Limb (tissue), 2 donors: ENCODE results near the gene WDR75.
"Not testable (repeated sequence)": the region's sequence is repeated elsewhere in the genome, so short reads cannot be mapped to it uniquely, and the experiment has no call there.

ENCODE experiments used
- DNase-seq, 2 donors: peaks; one replicate each; pipeline ENCODE4 v3.0.0-alpha.2; 2016; ENCODE audit errors: extremely low spot score in 2 of 2

The WDR75 gene

GRCh38 chr2:189440947-189441708 lies at the start of gene WDR75:
WDR75 (plus strand) TSS chr2:189441474; CDS start chr2:189441493, 19 bp downstream.
- peak; percentile 96 to 97 for DNase-seq

- peak in 1 of 2 donors; percentile 62 for DNase-seq
Measured at GRCh38 chr2:189393440-189394111, 47.7 kb upstream of the WDR75 start.

- no peak for DNase-seq
Measured at GRCh38 chr2:189394525-189394924, 46.7 kb upstream of the WDR75 start.

- DNase-seq, result no peak
Measured at GRCh38 chr2:189402932-189403331, 38.3 kb upstream of the WDR75 start.

GRCh38 chr2:189406586-189407233 lies 34.6 kb upstream of the WDR75 start:
- DNase-seq, result peak in 1 of 2 donors; percentile 25

- DNase-seq, result peak in 1 of 2 donors; percentile 75
Measured at GRCh38 chr2:189407281-189408209, 33.7 kb upstream of the WDR75 start.

GRCh38 chr2:189408294-189408693 lies 33.0 kb upstream of the WDR75 start:
- DNase-seq, result no peak

GRCh38 chr2:189409131-189409530 lies 32.1 kb upstream of the WDR75 start:
- no peak for DNase-seq

- DNase-seq, result no peak
Measured at GRCh38 chr2:189409647-189410046, 31.6 kb upstream of the WDR75 start.

- peak; percentile 36 to 92 for DNase-seq
Measured at GRCh38 chr2:189411860-189412259, 29.4 kb upstream of the WDR75 start.

- DNase-seq, result peak; percentile 69 to 78
Measured at GRCh38 chr2:189412330-189412953, 28.8 kb upstream of the WDR75 start.

GRCh38 chr2:189413249-189413648 lies 28.0 kb upstream of the WDR75 start:
- no peak for DNase-seq

GRCh38 chr2:189421644-189422043 lies 19.6 kb upstream of the WDR75 start:
- no peak for DNase-seq

- no peak for DNase-seq
Measured at GRCh38 chr2:189424961-189425360, 16.3 kb upstream of the WDR75 start.

GRCh38 chr2:189425676-189426075 lies 15.6 kb upstream of the WDR75 start:
- no peak for DNase-seq

GRCh38 chr2:189426886-189427285 lies 14.4 kb upstream of the WDR75 start:
- no peak for DNase-seq

GRCh38 chr2:189427872-189428271 lies 13.4 kb upstream of the WDR75 start:
- no peak for DNase-seq

- not testable (repeated sequence) for DNase-seq
Measured at GRCh38 chr2:189430448-189430847, 10.8 kb upstream of the WDR75 start.

GRCh38 chr2:189435803-189436202 lies 5.5 kb upstream of the WDR75 start:
- DNase-seq, result not testable (repeated sequence)

- DNase-seq, result no peak
Measured at GRCh38 chr2:189437926-189438325, 3.3 kb upstream of the WDR75 start.

GRCh38 chr2:189439342-189439741 lies 1.9 kb upstream of the WDR75 start:
- DNase-seq, result no peak
